Measurements from ENCODE around the gene DLAT. TPM values are rescaled to one million over a fixed set of nuclear protein-coding genes. Genes with fewer than 3 reads are reported as not detected.
A peak's percentile ranks its signal among the peaks of the same experiment; 100 is the strongest.
"Not testable (repeated sequence)": the region's sequence is repeated elsewhere in the genome, so short reads cannot be mapped to it uniquely, and the experiment has no call there.

The DLAT gene
- total RNA-seq = 46.5 TPM

DNA sequence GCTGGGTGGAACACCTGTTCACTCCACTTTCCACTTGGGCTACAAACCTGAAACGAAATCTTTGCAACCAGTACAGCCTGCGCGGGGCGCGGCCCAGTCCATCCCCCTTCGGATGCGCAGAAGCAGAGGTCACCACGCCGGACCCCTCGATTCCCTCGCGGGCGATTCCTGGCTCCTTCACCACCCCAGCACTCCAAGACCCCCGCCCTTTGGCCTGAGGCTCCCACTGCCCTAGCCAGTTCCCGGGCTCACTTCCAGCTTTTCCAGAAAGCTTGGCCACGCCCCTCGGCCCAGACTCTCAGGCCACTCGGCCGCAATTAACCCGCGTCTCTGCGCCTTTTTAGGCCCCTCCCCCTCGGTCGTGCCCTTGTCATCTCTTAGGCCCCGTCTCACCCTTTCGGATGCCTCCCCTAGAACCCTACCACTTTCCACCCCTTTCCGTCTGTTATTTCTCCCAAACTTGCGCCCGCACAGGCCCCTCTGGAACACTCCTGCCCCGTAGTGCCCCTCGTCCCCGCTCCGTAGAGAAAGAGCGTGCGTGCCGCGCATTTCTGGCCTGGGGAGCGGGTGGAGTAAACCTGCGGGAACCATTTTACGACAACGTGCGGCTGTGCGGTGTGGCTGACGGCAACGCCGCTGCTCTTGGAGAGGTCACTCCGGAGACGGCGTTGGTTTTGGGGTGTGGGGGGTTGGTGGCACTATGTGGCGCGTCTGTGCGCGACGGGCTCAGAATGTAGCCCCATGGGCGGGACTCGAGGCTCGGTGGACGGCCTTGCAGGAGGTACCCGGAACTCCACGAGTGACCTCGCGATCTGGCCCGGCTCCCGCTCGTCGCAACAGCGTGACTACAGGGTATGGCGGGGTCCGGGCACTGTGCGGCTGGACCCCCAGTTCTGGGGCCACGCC, at the start of gene DLAT:
Gene DLAT (plus strand): TSS at position 636 of the 906 bp plus-strand sequence. CDS start 65 bp downstream, at position 701.
- peak; percentile 83 for DNase-seq

DNA sequence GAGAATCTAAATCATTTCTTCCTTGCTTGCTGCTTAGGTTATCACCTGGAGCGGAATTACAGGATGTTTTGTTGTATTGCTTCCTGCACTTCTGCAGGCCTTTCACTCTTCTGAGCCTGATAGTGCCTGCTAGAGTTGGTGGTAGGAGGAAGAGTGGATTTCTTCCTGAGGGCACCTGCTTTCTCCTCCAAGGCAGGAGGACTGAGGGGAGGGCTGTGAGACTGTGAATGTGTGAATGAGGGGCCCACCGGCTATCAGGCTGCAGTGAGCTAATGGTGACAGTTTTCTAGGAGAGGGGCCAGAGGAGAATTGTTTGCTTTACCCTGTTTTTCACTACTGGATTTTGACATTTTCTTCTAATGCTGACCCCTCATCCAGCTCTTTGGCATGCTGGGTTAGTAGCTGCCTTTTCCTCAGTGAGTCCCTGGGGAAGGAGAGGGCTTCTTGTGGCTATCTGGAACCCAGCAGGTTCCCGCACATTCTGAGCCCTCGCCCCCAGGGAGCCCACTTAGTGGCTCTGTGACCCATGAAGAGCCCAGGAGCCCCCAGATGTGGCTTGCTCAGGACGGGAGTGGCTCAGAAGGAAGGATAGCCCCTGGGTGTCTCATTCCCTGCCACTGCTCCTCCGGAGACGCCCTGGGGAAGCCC, 49.0 kb upstream of the DLAT start:
- DNase-seq = no peak

GRCh38 chr11:111976767-111977145, 48.5 kb upstream of the DLAT start:
- DNase-seq = no peak

GRCh38 chr11:111977146-111978027, 47.8 kb upstream of the DLAT start:
- peak; percentile 58 for DNase-seq

DNA sequence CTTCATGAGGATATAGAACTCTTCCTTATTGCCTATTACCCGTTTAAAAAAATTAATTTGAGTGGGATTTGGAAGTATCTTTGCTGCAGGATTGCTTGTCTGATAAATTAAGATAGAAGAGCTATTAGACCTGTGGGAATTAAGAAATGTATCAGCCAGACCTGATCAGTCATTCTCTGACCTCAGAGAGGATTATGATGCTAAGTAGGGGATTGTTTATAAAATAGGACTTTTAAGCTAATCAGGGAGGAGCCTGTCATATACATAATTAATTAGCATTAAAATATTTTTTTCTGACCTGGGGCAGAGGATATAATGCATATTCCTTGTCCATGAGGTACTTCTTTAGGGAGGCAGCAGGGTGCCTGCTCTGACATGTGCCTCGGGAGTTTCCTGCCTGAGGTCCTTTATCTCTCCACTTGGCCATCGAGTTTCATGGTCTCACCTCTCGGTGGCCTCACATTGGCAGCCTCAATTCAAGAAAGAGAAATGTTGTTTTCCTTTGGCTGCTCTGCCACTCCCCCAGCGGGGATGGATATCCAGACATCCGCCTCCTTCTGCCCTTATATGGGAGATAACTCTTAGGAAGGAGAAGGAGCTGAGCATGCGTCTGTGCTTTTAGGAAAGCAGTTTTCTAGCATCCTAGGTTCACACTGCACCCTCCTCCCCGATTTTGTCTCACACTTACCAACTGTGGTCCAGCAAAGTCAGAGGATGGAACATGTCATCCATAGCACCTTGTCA, 47.0 kb upstream of the DLAT start:
- peak; percentile 82 for DNase-seq

DNA sequence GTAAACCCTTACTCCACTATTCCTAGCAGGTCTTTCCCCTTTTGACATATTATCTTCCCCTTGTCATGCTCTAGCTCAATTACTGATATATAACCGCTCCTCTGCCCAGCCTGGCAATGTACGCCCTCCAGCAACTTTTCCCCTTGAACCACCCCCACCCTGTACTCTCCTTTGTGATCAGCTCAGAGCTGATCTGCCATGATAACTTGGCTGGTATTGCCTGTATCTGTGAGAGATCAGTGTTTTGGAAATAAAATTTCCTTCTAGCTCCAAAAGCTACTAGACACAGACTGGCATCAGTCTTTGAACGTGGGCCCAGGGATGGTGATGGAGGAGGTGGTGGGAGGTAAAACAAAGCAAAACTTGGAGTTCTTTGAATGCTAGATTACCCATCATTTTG, 45.1 kb upstream of the DLAT start:
- no peak for DNase-seq

DNA sequence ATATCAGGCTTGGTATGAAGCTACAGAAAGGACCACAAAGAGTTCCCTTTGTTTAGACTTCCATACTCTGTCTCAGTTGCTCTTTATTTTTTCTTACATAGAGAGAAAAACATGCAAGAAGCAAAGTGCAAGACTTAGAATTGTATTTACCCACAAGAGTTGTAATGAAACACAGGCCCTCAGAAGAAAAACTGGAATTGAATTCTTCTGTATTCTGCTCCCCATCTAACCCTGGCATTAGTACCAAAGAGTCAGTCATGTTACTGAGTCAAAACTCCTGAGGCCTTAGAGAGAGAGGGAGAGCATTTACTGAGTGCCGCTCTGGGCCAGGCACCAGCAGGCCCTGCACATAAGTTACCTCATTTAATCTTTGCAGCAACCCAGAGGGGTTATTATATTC, 43.9 kb upstream of the DLAT start:
- no peak for DNase-seq

DNA sequence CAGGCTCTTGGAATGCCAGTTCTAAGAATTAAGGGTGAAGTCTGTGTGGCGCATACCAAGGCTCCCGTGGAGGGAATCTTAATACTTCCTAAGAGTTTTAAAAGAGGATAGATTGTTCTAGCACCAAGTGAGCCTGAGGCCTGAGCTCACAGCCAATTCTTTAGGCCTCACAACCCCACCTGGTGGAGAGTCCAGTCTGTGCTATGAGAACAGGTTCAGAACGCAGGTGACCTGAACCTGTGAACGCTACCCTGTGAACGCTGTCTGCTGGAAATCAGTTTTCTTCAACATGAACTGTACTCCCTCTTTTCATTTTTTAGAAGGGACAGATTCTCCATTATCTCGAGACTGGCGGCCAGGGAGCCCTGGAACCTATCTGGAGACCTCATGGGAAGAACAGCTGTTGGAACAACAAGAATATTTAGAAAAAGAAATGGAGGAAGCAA, 43.2 kb upstream of the DLAT start:
- DNase-seq = peak; percentile 17

DNA sequence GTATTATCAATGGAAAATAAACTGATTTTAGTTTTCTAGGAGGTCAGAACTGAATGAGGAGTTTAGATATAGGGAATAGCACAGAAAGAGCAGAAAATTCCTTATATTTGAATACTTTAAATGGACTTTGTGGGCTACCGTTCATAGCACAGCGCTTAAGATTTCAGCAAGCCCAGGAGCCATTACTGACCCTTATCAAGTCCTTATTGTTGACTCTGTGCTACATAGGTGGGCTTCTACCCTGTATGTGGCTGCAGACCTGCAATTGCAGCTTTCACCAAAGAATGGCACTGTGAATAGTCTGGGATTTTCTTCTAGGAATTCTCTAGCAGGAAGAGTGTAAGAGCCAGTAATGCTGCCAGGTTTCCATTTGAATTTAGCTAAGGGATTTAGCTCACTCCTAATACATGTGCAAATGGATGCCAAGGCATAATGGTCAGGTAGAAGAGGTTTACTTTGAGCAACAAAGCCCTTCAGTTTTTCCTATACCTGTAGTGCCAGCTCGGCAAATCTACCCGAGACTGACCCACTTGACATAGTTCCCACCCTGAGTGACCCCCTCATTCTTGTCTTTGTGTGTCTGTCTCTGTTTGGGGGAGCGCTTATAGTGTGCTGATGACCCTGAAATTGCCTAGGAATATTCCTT, 42.5 kb upstream of the DLAT start:
- DNase-seq = no peak

DNA sequence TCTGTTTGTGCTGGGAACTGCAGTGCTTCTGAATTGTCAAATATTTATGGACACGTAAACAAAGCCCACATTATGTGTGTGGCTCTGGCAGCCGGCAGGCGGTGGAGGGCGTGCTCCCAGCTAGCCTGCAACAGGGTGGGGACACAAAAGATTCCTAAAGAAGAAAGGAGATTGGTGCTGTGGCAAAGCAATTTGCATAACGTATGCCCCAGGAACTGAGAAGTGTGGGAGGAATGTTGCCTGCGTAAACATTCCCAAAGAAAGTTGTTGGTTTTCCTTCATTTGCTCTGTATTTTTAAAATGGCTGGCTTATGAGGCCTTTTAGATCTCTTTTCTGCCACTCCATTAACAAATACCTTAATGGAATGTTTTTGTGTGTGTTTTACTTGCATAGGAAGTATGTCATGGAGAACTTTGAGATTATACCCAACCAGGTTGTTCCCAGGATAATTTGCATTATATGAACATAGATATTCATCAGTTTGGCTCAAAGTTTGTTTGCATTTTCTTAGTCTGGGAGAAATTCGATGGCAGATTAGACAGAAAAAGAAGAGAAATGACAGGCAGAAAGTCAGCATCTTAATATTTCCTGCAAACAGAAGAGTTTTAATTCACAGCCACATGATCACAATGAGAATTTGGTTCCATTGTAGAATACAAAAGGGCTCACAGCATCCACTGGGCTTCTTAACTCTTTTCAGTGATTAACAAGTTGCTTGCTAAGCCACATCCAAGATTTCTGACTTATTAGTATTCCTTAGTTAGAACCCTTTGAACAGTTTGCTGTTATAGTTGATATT, 41.8 kb upstream of the DLAT start:
- peak; percentile 59 for DNase-seq

DNA sequence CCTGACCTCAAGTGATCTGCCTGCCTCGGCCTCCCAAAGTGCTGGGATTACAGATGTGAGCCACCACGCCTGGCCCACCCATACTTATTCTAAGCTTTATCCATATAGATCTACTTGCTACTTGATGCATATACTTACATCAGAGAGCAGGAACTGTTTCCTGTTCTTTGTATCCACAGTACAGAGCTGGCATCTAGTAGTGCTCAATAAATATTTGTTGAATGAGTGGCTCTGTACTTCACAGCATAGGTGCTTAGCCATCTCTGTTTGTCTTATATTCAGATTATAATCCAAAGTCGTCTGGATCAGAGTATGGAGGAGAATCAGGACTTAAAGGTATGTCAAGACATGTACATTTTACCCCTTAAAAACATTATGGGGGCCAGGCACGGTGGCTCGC, 38.6 kb upstream of the DLAT start:
- no peak for DNase-seq

DNA sequence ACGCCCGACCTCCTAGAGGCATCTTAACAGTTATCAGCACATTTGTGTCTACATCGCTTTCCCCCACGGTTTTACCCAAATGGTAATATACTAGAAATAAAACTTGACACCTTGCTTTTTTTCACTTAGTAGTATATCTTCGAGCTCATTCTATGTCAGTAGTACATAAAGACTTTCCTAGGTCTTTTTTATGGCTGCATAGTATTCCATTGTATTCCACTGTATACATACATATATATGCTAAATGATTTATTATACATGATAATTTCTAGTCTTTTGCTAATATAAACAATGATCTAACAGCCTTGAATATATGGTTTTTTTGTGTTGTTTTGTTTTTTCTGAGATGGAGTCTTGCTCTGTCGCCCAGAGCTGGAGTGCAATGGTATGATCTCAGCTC, 34.8 kb upstream of the DLAT start:
- no peak for DNase-seq

DNA sequence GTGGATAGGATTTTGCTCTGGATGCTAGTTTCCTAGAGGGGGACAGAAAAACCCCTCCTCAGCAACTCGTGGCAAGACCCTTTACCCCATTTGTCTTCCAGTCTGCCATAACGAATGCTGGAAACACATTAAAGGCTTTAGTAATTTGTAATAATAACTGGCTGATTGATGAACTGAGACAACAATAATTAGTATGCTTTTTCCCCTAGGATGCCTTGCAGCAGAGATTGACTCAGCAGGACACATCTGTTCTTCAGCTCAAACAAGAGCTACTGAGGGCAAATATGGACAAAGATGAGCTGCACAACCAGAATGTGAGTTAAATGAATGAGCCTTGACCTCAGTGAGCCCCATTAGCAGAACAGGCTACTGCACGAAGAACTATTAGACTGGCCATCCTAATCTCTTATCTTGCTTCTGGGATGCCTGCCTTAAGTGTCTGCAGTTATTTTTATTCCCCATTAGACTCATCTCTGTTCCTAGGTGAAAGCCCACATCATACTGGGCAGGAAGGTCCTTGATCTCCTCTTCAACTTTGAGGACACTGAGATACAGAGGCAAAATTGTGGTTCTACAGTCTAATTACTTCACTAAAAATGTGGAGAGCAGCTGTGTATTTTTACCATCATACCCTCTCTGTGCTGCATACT, 32.9 kb upstream of the DLAT start:
- DNase-seq = no peak

- DNase-seq = no peak
These were observed 29.1 kb upstream of the DLAT start for GRCh38 chr11:111996129-111996528.

DNA sequence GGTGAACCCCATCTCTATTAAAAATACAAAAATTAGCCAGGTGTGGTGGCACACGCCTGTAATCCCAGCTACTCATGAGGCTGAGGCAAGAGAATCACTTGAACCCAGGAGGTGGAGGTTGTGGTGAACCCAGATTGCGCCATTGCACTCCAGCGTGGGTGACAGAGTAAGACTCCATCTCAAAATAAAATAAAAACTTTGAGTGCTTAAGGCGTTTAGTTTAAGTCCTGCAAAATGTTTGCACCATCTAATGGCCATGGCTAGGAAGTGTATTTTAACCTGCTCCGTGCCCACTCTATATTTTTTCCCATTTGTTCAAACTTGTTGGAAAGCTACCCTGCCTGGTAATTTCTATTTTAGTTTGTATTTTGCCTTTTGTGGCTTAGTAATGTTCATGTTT, 28.5 kb upstream of the DLAT start:
- not testable (repeated sequence) for DNase-seq

- DNase-seq = no peak
These were observed 26.1 kb upstream of the DLAT start for GRCh38 chr11:111999111-111999510.

GRCh38 chr11:112000703-112001102, 24.5 kb upstream of the DLAT start:
- no peak for DNase-seq

GRCh38 chr11:112002491-112003216, 22.6 kb upstream of the DLAT start:
- no peak for DNase-seq

DNA sequence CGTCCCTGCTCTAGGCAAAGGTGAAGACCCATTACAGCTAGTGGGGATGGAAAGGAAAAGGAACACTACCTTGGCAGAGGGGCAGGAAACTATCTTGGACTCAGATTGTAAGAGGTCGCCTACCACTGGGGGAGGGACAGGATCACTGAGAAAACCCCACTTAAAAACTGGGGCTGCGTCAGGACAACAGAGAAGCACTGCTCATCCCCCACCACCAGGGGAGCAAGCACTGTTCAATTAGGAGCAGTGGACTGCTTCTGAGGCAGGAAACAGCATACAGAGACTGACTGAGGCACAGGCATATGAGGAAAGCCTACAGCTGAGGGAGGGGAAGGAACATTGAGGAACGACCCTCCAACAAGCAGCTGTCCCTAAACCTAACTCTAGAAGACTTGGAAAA, 20.8 kb upstream of the DLAT start:
- no peak for DNase-seq

All from occipital lobe (tissue), 2 donors.